Activated T-cell treated with anti-CD3 and anti-CD28 coated beads for 1 hour (primary cell): Measurements from ENCODE around the gene TFAP2E.

Experiments used
- DNase-seq: peaks from one replicate; pipeline ENCODE4 v3.0.0-alpha.2; 2020; ENCODE audit warnings: low read depth

Gene TFAP2E

DNA sequence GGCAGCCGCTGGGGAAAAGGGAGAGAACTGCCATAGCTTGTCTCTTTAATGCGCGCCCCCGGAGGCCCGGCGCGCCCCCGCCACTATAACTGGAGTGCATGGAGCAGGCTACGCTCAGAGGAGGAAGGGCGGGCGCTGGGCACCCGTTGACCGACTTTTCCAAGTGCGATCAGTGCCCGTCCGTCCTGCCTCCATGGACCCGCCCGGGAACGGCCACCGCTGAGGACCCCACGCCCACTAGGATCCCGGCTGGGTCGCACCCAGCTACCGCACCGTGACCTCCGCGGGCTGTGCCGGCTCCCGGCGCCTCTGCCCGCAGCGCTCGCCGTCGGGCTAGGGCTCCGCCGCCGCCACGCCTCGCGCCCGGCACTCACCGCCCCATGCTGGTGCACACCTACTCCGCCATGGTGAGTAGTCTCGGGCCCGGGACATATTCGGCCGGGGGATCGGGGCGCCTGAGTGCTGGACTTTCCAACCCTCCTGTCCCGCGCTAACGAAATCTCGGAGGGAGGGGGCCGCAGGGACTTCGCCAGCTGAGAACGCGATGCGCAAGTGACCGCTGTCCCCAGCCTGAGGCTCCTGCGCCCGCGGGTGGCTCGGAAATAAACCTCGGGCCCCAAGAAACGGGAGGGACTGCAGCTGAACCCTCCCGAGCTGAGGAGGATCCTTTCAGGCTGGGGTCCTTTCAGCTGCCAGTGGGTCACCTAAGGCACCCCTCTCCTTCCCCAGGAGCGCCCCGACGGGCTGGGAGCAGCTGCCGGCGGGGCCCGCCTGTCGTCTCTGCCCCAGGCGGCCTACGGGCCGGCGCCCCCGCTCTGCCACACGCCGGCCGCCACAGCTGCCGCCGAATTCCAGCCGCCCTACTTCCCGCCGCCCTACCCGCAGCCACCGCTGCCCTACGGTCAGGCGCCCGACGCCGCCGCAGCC, at the start of gene TFAP2E:
TFAP2E (plus strand) TSS at position 117 of the 927 bp plus-strand sequence; CDS start at position 381, 264 bp downstream.
- no peak for DNase-seq

DNA sequence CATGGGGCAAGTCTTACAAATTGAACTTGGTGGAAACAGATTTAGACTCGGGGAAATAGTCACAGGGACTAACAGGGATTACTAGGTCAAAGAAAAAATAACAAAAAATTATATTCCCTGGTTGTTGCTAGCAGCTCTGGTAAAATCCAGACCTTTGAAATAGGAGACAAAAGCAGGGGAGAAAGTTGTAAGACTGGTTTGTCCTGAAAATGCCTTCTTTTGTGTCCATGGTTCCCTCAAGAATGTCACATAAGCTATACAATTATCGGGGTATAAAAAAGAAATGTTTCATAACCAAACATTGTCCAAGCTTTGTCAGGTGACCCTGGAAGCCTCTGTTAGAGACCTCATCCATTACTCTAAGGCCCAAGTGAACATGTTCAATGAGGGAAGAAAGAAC, 49.0 kb upstream of the TFAP2E start:
- DNase-seq, result no peak

DNA sequence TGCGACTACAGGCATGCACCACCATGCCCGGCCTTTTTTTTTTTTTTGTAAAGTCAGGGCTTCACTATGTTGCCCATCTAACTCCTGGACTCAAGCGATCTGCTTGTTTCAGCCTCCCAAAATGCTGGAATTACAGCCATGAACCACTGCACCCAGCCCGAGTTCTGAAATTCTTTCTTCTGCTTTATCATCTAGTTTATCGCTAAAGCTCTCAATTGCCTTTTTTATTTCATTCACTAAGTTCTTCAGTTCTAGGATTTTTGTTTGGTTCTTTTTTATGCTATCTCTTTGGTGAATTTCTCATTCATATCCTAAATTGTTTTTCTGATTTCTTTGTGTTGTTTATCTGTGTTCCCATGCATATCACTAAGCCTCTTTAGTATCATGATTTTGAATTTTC, 42.9 kb upstream of the TFAP2E start:
- no peak for DNase-seq

DNA sequence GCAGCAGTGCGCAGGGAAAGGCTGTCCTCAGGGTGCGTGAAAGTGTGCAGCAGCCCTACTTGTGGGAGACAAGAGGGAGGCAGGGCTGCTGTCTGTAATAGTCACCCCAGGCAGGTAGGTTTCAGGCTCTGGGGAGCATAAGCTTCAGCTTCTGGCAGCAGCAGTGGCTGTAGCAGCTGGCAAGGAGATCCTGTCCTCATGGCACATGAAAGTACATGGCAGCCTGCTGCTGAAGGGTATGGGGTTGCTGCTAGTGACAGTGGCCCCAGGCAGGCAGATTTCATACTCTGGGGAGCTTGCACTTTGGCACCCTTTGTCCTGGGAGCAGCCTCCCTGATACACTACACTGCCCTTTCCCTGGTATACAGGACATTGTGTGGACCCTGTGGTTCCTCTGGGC, 42.2 kb upstream of the TFAP2E start:
- no peak for DNase-seq

DNA sequence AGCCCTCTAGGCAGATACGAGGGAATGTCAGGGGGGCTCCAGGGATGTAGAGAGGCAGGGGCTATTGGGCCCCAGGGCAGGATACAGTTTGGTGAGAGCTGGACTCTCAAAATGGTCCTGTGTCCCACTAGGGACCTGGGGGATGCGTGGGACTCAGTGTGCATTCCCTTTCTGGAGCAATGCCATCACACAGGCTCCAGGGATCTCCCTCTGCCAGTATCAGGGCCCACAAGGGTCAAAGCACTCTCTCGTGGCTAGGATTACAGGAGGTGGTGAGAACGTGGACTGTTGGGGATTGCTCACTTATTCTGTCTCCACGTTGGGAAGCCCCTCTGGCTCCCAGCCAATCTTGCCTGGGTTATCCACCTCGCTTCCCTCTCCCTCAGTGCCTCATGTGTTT, 41.7 kb upstream of the TFAP2E start:
- no peak for DNase-seq

DNA sequence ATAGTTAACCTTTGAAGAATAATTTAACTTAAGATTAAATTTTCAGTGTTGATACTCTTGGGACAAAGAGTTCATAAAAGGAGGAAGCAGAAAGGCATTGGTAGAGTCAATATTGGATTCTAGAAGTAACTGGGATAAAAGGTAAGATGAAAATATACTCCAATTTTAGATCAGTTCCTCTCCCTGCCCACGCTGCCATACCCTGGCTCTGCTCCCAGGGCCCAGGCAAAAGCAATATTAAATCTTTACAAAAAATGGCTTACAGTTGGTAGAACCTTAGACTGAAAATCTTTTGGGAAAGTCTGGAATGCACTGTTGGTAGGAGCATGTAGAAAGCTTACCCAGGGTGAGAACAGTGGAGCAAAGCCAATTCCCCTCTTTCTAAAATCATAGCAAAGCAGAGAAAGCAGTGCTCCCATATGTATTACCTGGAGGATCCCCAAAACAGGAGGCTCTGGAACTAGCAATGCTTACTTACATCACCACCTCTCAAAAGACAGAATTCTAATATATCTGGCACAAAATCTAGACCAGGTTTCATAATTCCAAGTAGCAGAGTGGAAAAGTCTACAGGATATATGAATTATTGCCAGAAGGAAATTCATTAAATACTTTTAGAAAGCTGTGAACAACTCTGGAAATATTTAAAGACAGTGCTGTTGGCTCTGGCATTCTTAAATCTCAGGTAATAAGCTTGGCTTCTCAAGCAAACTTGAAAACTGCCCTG, 40.5 kb upstream of the TFAP2E start:
- no peak for DNase-seq

DNA sequence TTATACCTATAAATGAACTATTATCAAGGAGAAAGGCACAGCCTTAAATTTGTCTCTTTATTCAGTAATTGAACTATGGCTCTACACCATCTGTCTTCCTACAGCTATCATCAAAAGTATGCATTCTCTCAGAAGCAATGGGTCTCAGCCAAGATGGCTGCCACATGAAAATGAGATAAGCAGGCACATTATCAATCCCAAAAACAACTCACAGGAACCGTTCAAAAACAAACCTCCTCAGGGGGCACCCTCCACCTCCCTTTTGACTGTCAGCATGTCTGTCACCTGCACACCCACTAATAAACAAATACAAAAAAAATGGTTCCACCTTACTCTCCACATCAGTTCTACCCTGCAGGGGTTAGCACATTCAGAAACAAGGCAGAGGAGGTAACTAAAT, 39.5 kb upstream of the TFAP2E start:
- no peak for DNase-seq

DNA sequence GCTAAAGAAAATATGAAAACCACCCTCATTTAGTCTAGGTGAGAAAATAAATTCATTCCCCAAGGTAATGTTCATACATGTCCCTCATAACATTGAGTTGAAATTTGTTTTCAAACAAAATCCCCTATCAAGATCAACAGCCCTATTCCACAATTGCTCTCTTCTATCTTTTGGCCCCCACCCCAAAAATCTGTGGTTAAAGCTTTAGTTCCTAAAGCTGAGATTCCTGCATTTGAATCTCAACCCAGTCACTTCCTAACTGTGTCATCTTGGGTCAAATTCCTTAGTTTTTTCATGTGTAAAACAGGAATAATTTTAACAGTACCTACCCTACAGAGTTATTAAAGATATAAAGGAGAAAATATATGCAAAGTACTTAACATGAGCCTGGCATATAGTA, 37.9 kb upstream of the TFAP2E start:
- no peak for DNase-seq

DNA sequence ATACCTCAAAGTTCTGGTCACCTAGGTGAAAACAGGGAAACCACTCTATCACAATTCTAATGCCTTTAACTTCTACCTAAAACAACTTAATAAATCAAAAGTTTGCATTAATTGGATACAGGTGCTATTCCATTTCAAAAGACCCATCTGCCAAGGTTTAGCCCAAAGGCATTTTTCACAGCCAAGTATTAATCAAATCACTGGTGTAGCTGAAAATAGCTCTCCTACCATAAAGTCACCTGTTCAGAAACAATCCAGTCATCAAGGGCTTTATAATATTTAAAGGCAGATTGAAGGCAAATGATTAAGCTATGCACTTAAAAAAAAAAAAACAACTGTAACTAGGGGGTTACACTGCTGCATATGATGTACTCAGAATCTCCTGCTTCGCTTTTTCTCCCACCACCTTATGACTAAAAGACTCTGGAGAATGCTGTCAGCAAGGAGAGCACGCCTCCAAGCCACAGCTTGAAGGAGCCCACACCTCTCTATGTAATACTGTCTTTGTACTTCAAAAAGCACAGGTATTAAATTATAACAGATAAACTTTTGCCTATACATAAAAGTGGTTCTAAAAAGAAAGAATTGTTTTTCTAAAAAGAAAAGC, 36.5 kb upstream of the TFAP2E start:
- no peak for DNase-seq

DNA sequence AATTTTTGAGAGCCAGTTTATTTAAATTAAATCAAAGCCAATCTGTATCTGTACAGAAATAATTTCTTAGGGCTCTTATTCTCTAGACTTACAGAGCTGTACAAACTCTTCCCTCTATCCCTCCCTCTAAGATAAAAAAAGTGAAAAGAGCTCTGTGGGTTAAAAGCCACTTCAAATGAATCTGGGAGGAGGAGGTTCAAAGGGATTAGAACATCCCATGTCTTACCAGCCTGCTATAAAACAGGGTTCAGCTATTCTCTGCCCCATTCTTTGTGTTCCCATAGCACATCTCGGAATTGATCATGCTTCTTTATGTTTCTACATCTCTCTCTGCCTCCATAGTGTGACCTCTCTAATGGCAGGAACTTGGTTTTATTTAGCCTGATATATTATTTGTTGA, 35.3 kb upstream of the TFAP2E start:
- no peak for DNase-seq

DNA sequence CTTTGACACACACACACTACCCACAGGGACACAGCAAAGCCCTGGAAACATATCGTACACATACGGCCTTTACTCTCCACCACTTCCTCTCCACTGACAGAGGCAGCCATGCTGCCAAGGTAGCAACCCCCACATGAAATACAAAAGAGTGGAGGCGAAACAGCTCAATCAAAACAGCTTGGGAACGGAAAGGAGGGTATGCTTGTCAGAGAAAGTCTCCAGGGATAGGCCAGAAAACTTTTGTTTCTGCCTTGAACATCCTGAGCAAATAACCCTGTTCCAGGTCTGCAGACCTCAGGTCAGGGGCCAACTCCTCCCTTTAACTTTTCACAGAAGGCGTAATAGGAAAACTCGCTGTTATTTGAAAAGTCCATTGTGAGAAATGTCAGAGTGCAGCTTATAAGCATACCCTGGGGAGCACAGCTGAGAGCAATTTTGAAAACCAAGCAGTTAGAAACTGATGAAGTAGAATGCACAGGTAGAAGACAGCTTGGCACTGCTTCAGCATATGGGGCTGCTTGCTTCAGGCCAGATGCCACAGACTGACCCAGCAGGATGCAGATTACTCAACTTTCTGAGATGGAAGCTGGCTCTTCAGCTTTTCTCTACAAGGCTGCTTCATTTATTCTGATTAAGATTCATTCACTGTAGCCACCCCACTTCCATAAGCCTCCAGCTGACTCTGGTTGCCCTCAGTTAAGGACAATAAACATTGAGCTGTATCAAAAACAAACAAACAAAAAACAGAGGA, 33.9 kb upstream of the TFAP2E start:
- no peak for DNase-seq

DNA sequence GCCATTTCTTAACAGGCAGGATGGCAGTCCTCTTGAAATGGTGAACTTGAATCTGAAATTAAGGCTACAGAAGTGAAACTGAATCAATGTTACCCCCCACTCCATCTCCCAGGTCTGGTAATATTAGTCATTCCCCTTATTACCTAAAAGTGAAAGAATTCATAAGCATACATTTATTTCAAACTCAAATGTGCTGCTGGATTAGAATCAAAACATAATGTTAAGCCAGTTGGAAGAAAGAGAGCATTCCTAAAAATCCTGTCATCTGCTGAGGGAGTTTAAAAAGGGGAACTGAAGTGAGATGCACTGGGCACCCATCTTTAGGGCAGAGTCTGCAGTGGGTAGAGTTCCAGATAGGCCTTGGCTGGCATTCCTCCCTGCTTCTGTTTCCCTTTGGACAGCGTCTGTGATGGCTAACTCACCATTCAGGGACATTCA, 33.3 kb upstream of the TFAP2E start:
- DNase-seq, result no peak

DNA sequence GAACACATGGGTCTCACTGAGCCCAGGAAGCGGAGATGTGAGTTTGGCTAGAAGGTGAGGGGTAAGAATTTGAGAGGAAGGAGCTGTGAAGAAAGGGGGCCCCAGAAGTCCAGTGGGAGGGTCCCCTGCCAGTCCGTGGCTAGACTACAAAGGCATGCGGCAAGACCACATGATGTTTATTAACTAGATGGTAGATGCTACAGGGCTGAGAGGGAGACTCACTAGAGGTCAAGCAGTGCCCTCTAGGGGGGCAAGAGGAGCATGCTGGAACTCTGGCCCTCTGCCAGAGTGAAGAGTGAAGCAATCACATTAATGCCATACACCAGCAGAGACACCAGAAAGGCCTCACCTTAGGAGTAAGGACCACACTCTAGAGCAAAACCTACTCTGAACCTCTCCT, 28.1 kb upstream of the TFAP2E start:
- DNase-seq, result no peak

DNA sequence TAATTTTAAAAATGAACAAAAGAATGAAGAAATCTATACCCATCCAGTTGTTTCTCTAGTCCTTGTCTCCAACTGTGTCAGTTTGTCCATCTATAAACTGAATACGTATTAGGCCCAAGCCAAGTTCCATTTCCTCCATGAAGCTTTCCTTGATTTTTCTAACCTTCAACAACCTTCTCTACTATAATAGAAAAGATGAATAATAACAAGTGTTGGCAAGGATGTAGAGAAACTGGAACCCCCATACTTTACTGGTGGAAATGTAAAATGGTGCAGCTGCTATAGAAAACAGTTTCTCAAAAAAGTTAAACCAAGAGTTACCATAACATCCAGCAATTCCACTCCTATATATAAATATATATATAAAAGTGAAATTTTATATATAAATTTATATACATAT, 26.5 kb upstream of the TFAP2E start:
- no peak for DNase-seq

DNA sequence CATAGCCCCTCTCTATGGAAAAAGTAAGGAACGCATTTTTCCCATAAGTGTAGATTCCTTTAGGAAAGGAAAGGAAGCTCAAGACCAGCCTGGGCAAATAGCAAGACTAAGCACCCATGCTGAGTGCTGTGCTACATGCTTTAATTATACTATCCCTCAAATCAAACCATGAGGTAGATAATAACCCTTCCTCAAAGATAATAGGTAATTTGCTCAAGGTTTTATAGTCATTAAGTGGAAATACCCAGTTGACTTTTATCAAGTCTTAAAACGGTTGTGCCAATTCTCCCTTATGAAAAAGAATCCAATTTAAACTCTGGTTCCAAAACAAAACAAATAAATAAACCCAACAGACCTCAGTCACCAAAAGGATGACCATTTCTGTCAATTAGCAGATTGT, 19.3 kb upstream of the TFAP2E start:
- DNase-seq, result no peak

DNA sequence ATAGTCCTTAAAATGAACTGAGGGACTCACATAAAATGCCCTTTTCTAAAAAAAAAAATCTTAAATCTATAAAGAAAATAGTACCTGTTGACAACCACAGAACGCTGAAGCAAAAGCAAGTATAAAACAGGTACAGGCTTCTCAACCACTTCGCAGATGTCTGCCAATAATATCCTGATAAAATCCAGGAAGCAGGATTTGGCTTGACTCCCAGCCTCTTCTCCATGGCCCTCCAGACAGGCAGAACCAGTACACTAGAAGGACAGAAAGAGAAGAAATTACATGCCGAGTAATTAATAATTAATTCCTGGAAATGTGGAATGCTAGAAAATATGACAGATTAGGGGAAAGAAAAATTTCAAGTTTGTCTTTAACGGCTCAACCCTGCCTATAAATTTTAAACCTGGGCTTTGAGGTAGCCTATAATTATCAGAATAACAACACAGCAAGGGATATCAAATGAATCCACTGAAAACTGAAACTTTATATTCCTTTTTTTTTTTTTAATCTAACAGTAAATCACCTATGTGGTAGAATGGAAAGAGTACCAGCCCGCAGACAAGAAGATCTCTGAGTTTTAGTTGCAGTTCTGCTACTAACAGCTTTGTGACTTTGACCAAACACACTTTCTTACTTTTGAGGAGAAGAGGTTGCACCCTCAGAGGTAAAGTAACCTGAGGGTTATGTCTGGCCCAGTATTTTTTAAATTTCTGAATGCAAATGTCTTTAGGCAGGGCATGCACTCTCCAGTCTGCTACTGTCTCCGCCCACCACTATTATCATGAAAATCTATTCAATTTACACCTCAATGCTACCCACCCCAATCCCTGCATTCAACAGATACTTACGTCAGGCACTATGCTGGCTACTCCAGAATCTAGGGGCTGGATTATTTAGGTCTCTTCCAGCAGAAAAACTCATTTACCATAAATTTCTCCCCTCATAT, 18.6 kb upstream of the TFAP2E start:
- no peak for DNase-seq

DNA sequence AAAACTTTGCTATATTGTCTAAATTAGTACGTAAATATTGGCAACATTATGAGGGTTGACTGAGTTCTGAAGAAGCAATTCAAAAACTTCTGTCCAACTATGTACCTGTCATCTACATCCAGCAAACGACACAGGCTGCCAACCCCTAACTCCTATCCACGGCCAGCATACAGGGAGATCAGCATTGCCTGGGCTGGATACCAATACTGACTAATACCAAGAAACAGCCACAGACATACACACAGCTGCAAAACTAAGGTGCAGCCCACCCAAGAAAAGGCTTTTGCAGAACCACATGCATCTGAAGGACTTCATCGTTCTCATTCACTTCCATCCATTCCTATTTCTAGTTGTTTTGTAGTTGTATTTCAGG, 17.9 kb upstream of the TFAP2E start:
- DNase-seq, result no peak

DNA sequence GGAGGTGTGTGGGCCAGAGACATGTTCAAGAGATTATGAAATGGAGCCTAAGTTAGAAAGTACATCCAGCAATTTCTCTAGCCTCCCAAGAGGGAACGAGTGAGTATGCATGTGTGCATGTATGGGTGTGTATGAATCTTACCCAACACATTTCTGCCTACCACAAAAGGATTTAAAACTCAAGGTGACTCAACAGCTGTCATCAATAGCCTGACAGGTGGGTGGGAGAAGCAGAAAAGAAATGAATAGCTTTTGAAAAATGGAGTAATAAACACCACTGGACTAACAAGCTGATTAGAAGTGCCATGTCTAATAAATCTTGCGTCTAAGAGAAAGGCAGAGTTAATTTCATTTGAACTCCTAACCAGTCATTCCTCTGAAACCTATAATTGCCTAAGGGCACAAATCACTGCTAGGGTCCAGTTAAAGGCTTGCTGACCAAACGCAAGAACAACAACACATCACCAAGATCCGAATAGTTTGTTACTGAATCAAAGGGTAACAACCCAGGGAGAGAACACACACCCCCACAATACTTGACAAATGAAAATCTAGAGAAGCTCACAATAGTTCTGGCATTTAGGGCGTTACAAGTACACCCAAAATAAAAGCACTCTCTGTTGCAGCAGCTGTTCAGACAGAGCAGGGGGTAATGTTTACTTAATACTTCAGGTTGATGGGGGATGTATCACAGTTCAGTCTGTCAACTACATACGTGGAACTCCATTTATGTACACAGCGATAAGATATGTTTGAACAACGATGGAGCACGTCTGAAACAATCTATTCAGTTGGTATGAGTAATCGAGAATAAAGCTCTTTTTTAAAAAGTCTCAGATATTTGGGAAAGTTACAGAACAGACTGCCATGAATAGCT, 17.3 kb upstream of the TFAP2E start:
- DNase-seq, result no peak

DNA sequence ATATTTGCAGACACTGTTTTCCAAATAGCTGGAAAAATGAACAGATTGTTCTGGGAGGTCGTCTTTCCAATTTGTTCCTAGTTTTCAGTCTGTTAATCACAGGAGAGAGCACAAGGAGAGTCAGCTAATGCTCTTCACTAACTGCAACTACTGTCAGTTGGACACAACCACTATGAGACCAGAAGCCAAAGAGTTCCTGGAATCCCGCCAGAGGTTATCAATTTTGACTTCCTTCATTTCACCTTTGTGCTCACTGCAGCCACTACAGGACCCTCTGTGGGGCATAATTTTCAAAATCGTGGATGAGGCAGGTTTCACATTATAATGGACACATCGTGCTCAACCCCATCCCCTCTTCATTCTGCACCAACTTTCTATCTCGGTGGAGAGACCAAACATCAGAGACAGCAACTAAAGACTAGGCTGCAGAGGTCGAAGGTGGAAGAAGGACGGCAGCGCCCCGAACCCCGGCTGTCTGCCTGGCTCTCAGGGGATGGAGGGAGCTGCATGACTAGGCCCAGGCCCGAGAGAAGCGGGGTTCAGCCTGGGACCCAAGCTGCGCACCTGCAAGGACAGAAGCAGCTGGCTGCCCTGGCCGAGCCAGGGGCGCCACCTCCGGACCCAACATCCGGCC, 16.5 kb upstream of the TFAP2E start:
- DNase-seq, result no peak
